Measurements from ENCODE around the gene WIPI1.
"Not testable (repeated sequence)": the region's sequence is repeated elsewhere in the genome, so short reads cannot be mapped to it uniquely, and the experiment has no call there.

The WIPI1 gene

DNA sequence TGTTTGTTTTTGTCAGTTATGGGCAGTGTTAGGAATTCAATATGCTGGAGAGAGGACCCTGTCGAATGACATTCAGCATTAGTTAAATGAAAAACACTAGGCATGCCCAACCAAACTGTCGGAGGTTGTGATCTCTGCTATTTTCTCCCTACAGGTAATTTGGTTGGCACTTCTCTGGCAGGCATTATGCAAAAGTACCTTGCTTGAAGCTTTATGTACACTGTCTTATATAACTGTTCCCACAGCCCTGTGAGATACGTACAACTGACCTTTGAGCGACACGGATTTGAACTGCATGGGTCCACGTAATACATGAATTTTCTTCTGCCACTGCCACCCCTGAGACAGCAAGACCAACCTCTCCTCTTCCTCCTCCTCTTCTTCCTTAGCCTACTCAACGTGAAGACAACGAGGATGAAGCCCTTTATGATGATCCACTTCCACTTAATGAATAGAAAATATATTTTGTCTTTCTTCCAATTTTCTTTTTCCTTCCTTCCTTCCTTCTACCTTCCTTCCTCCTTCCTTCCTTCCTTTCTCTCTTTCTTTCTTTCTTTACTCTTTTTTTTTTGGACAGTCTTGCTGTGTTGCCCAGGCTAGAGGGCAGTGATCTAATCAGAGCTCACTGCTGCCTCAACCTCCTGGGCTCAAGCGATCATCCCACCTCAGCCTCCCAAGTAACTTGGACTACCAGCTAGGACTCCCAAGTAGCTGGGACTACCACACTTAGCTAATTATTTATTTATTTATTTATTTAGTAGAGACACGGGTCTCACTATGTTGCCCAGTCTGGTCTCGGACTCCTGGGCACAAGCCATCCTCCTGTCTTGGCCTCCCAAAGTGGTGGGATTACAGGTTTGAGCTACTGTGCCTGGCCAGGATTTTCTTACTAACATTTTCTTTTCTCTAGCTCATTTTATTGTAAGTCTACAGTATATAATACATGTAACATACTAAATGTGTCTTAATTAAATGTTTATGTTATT, 77.3 kb downstream of the WIPI1 start:
- Mint-ChIP-seq H3K27me3 (no peaks in the 10 kb centered on the region), H3K27ac (no peak overlapping the region), H3K4me1 (peaks cover 12% of the 10 kb centered on the region), H3K9me3 (no peaks in the 10 kb centered on the region), H3K36me3 (peaks cover 17% of the 10 kb centered on the region), H3K4me3 (no peak overlapping the region)
- no peak for ATAC-seq

GRCh38 chr17:68379177-68379510, 78.2 kb downstream of the WIPI1 start:
- Mint-ChIP-seq H3K36me3 (peaks cover 17% of the 10 kb centered on the region), H3K9me3 (no peaks in the 10 kb centered on the region), H3K27ac (no peak overlapping the region), H3K4me1 (peaks cover 12% of the 10 kb centered on the region), H3K4me3 (no peak overlapping the region), H3K27me3 (no peaks in the 10 kb centered on the region)
- no peak for ATAC-seq

- peaks cover 17% of the 10 kb centered on the region for H3K36me3 Mint-ChIP-seq
- no peak for ATAC-seq
- H3K27me3 Mint-ChIP-seq: no peaks in the 10 kb centered on the region
- no peak overlapping the region for H3K4me3 Mint-ChIP-seq
- peaks cover 12% of the 10 kb centered on the region for H3K4me1 Mint-ChIP-seq
- H3K9me3 Mint-ChIP-seq: no peaks in the 10 kb centered on the region
- no peak overlapping the region for H3K27ac Mint-ChIP-seq
Observed at GRCh38 chr17:68378268-68379176, 78.8 kb downstream of the WIPI1 start.

DNA sequence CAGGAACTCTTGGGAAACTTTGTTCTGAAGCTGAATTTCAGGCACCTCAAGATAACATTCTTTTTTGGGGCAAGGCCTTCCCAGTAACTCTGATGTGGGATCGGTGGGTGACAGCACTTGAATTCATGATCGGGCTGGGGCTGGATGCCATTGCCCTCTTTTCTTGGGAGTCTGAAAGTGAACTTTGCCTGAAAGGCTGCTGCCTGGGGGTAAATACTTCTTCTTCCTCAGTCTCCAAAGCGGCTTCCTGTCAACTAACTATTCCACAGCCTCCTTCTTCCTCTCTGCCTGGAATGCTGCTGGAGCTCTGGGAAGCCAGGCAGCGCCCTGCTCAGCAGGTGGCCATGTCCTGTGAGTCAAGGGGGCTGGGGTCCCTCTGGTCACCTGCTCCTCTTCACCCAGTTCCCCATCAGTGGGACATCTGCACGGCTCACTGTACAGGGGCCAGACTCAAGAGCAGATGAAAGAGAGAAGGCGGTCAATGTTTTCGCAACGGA, 79.5 kb downstream of the WIPI1 start:
- Mint-ChIP-seq H3K27ac (no peak overlapping the region), H3K4me1 (peaks cover 12% of the 10 kb centered on the region), H3K4me3 (no peak overlapping the region), H3K27me3 (no peaks in the 10 kb centered on the region), H3K9me3 (no peaks in the 10 kb centered on the region), H3K36me3 (peaks cover 17% of the 10 kb centered on the region)
- no peak for ATAC-seq

DNA sequence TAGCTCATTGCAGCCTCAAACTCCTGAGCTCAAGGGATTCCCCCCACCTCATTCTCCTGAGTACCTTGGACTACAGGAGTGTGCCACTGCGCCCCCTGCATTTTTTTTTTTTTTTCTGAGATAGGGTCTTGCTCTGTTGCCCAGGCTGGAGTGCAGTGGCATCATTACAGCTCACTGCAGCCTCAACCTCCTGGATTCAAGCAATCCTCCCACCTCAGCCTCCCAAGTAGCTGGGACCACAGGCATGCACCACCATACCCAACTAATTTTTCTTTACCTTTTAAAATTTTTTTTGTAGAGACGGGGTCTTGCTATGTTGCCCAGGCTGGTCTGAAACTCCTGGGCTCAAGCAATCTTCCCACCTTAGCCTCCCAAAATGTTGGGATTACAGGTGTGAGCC, 81.1 kb downstream of the WIPI1 start:
- not testable (repeated sequence) for H3K4me1 Mint-ChIP-seq, H3K4me3 Mint-ChIP-seq, H3K9me3 Mint-ChIP-seq, H3K27ac Mint-ChIP-seq, ATAC-seq, H3K27me3 Mint-ChIP-seq
- peaks cover 24% of the 10 kb centered on the region for H3K36me3 Mint-ChIP-seq

- Mint-ChIP-seq H3K27ac (no peak overlapping the region), H3K27me3 (no peaks in the 10 kb centered on the region), H3K36me3 (peaks cover 28% of the 10 kb centered on the region), H3K9me3 (no peaks in the 10 kb centered on the region), H3K4me1 (no peaks in the 10 kb centered on the region), H3K4me3 (no peak overlapping the region)
- no peak for ATAC-seq
Observed at GRCh38 chr17:68375566-68375965, 81.7 kb downstream of the WIPI1 start.
